CD4-positive, CD25-positive, alpha-beta regulatory T cell (primary cell): Measurements from ENCODE around the gene ENTPD7. TPM values are rescaled to one million over a fixed set of nuclear protein-coding genes. Genes with fewer than 3 reads are reported as not detected.
"Not testable (repeated sequence)": the region's sequence is repeated elsewhere in the genome, so short reads cannot be mapped to it uniquely, and the experiment has no call there.

Source experiments
- ATAC-seq, 2 donors: fragments of 150-1000 bp; cut with Tn5 transposase; one replicate each; pipeline ENCODE4 v1.10.0; 2021; ENCODE audit warnings: low read depth in 2 of 2, moderate number of reproducible peaks in 2 of 2, moderate library complexity in 1 of 2
- DNase-seq, 3 donors: peaks; one replicate each; pipeline versions ENCODE4 v3.0.0 to v3.0.0-alpha.2; 2012 to 2022; ENCODE audit warnings: mixed read lengths in 1 of 3
- H3K27ac ChIP-seq: one replicate; pipeline ENCODE4 v1.7.0; 2013; ENCODE audit warnings: mild to moderate bottlenecking, low read length; ENCODE audit not compliant: insufficient read depth, poor library complexity, severe bottlenecking
- H3K27me3 ChIP-seq: one replicate; pipeline ENCODE4 v1.7.0; 2013; ENCODE audit warnings: low read length; ENCODE audit not compliant: control insufficient read depth, insufficient read depth
- H3K36me3 ChIP-seq: one replicate; pipeline ENCODE4 v1.7.0; 2013; ENCODE audit warnings: mild to moderate bottlenecking, low read length, moderate library complexity; ENCODE audit not compliant: control insufficient read depth, insufficient read depth
- H3K4me1 ChIP-seq: 2 replicates; pipeline ENCODE4 v1.7.0; 2013; ENCODE audit warnings: mild to moderate bottlenecking, low read length; ENCODE audit not compliant: insufficient read depth, control insufficient read depth, poor library complexity, severe bottlenecking
- H3K4me3 ChIP-seq: one replicate; pipeline ENCODE4 v1.7.0; 2013; ENCODE audit warnings: low read depth, mild to moderate bottlenecking, low read length, moderate library complexity
- H3K9me3 ChIP-seq, 2 experiments: 1 replicate in 1 of 2; 2 replicates in 1 of 2; pipeline ENCODE4 v1.7.0; 2013; ENCODE audit warnings: low read length in 2 of 2, mild to moderate bottlenecking in 1 of 2, moderate library complexity in 1 of 2; ENCODE audit not compliant: control insufficient read depth in 2 of 2
- H3K27ac Mint-ChIP-seq, 3 donors: one replicate each; pipeline ENCODE4 v1.8.0; 2020 to 2022; ENCODE audit warnings: mild to moderate bottlenecking in 3 of 3, mixed read lengths in 3 of 3, moderate library complexity in 2 of 3
- H3K27me3 Mint-ChIP-seq: one replicate; pipeline ENCODE4 v1.8.0; 2022; ENCODE audit warnings: mild to moderate bottlenecking, mixed read lengths
- H3K36me3 Mint-ChIP-seq: one replicate; pipeline ENCODE4 v1.8.0; 2020; ENCODE audit warnings: mixed read lengths
- H3K4me1 Mint-ChIP-seq, 4 donors: one replicate each; pipeline ENCODE4 v1.8.0; 2020 to 2022; ENCODE audit warnings: mixed read lengths in 4 of 4, mild to moderate bottlenecking in 1 of 4
- H3K4me3 Mint-ChIP-seq, 4 donors: one replicate each; pipeline ENCODE4 v1.8.0; 2020 to 2022; ENCODE audit warnings: mild to moderate bottlenecking in 4 of 4, mixed read lengths in 4 of 4, moderate library complexity in 3 of 4
- H3K9me3 Mint-ChIP-seq, 7 donors: one replicate each; pipeline ENCODE4 v1.8.0; 2020 to 2022; ENCODE audit warnings: mixed read lengths in 7 of 7, mild to moderate bottlenecking in 3 of 7, moderate library complexity in 2 of 7
- polyA plus RNA-seq, 4 donors: library from polyadenylated mRNA; unstranded; fragments of 300-500 nt; fragmentation: Illumina TruSeq; gene quantifications; one replicate each; pipeline ENCODE4 v1.2.3, GENCODE V29; 2021
- total RNA-seq: library from RNA; stranded (reverse); gene quantifications from one replicate; pipeline ENCODE4 v1.2.3, GENCODE V29; 2022

ENTPD7 gene
- total and polyA plus RNA-seq, 5 donors from 2014 or later, result 0.94 to 3.2 (median 1.4) TPM

GRCh38 chr10:99619090-99619800 is 40.1 kb upstream of the ENTPD7 start:
- H3K27ac Mint-ChIP-seq, result peak overlapping the region; percentile 49 to 88 (median 67)
- Histone ChIP-seq H3K9me3 (no peaks in the 10 kb centered on the region), H3K36me3 (no peaks in the 10 kb centered on the region), H3K4me3 (peak overlapping the region; percentile 98), H3K4me1 (peaks cover 48% of the 10 kb centered on the region), H3K27ac (peak overlapping the region; percentile 72), H3K27me3 (no peaks in the 10 kb centered on the region)
- peaks cover 12 to 53% (median 40%) of the 10 kb centered on the region in 4 donors for H3K4me1 Mint-ChIP-seq
- no peaks in the 10 kb centered on the region for H3K9me3 Mint-ChIP-seq
- no peak for ATAC-seq
- H3K27me3 Mint-ChIP-seq, result no peaks in the 10 kb centered on the region
- H3K36me3 Mint-ChIP-seq, result no peaks in the 10 kb centered on the region
- peak in 2 of 3 donors; percentile 26 to 69 for DNase-seq
- peak overlapping the region; percentile 77 to 87 (median 87) for H3K4me3 Mint-ChIP-seq

DNA sequence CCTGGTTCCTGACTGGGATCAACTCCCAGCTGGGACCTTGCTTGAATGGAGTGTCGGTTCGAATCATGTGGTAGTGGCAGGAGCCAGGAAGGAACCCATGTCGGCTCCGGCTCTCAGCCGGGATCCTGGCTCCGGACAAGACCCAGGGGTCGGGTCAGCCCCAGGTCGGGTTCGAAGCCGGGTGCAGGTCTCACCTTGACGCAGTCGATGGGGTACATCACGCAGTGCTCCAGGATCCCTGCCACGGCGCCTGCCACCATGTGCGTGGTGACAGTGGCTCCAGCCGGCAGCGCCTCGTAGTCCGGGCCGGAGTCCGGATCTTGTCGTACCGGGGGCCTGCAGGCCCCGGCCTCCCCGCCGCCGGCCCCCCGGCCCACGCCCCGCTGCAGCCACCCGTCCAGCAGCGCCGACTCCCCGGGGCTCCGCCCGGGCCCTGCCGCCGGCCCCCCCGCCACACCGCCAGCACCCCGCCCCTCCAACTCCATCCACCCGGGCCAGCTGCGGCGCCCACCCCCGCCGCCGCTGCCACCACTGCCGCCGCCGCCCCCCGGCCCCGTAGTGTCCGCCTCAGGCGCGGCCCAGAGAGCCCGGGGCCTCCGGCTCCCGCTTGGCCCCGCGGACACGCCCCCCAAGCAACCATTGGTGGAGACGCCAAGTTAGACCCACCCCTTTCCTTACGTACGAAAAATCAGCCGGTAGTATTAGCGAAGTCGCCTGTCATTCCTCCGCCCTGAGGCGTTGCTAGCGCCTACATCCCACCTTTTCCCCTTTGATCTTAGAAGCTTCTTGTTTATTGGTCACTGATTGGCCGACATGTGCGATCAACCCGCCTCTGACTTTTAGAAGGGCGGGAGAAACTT is 39.2 kb upstream of the ENTPD7 start, which contains the start of gene SLC25A28:
Gene SLC25A28, minus strand, starts transcription at position 589 of the 860 bp plus-strand sequence. Its CDS starts 104 bp downstream, at position 485.
- Histone ChIP-seq H3K27ac (peak within 1 kb of the TSS; percentile 99), H3K36me3 (no peaks in the 10 kb centered on the region), H3K4me1 (peaks cover 48% of the 10 kb centered on the region), H3K4me3 (peak within 1 kb of the TSS; percentile 98), H3K27me3 (no peaks in the 10 kb centered on the region), H3K9me3 (no peaks in the 10 kb centered on the region)
- DNase-seq (peak; percentile 93 to 100 (median 97)), ATAC-seq (no peak)
- no peaks in the 10 kb centered on the region for H3K27me3 Mint-ChIP-seq
- H3K4me3 Mint-ChIP-seq, result peak within 1 kb of the TSS; percentile 87 to 93 (median 91)
- peaks cover 12 to 50% (median 39%) of the 10 kb centered on the region in 4 donors for H3K4me1 Mint-ChIP-seq
- peak within 1 kb of the TSS; percentile 74 to 96 (median 95) for H3K27ac Mint-ChIP-seq
- H3K36me3 Mint-ChIP-seq, result no peaks in the 10 kb centered on the region
- no peaks in the 10 kb centered on the region for H3K9me3 Mint-ChIP-seq

DNA sequence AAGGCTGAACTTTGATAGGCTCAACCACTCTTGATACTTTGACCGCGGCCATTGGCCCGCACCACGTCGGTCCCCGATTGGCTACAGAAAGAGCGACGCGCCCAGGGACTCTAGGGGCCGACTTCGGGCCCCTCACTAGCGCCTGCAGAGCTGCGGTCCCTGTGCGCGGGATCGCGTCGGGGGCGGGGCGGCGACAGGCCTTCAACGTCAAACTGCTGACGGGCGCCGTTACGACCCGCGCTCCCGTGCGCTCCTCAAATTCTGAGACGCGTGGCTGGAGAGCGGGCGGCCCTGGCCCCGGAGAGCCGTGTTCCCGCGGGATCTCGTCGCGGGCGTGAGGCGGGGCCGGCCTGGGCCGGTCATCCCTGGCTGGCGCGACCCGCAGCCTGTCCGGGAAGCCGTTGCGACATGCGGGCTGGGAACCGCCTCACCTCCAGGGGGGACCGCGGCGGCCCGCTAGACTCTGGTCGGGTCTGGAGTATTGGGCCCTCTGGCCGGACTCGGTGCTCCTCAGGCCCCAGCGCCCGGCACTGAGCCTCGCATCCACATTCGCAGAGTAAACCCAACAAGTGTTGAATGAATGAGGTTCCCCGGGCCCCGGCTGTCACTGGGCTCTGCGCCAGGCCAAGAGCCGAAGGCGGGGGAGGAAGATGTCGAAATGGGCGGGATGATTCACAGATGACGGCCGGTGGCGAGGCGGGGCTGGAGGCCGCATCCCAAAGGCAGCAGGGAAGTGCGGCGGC is 38.4 kb upstream of the ENTPD7 start:
- H3K4me1 Mint-ChIP-seq, result peaks cover 6 to 45% (median 33%) of the 10 kb centered on the region in 4 donors
- DNase-seq (peak in 2 of 3 donors; percentile 73 to 91), ATAC-seq (peak; percentile 89 to 90)
- Histone ChIP-seq H3K9me3 (no peaks in the 10 kb centered on the region), H3K4me3 (peak overlapping the region; percentile 67), H3K27me3 (no peaks in the 10 kb centered on the region), H3K4me1 (peaks cover 48% of the 10 kb centered on the region), H3K36me3 (no peaks in the 10 kb centered on the region), H3K27ac (peak overlapping the region; percentile 99)
- H3K27me3 Mint-ChIP-seq, result no peaks in the 10 kb centered on the region
- H3K4me3 Mint-ChIP-seq, result peak overlapping the region; percentile 85 to 93 (median 91)
- no peaks in the 10 kb centered on the region for H3K36me3 Mint-ChIP-seq
- H3K9me3 Mint-ChIP-seq, result peaks cover 0 to 1% (median 0%) of the 10 kb centered on the region in 7 donors
- peak overlapping the region; percentile 74 to 96 (median 95) for H3K27ac Mint-ChIP-seq

GRCh38 chr10:99621454-99622251 is 37.7 kb upstream of the ENTPD7 start:
- Mint-ChIP-seq H3K4me1 (peaks cover 6 to 38% (median 27%) of the 10 kb centered on the region in 4 donors), H3K36me3 (no peaks in the 10 kb centered on the region), H3K9me3 (peaks cover 0 to 1% (median 0%) of the 10 kb centered on the region in 7 donors), H3K4me3 (peak overlapping the region; percentile 85 to 93 (median 91)), H3K27ac (peak overlapping the region; percentile 67 to 96 (median 95)), H3K27me3 (no peaks in the 10 kb centered on the region)
- H3K4me3 ChIP-seq, result peak overlapping the region; percentile 67
- DNase-seq (no peak), ATAC-seq (no peak)
- no peaks in the 10 kb centered on the region for H3K36me3 ChIP-seq
- no peaks in the 10 kb centered on the region for H3K9me3 ChIP-seq
- H3K27ac ChIP-seq, result peak overlapping the region; percentile 99
- H3K4me1 ChIP-seq, result peaks cover 44% of the 10 kb centered on the region
- H3K27me3 ChIP-seq, result no peaks in the 10 kb centered on the region

- H3K9me3 ChIP-seq, result no peaks in the 10 kb centered on the region
- H3K4me1 ChIP-seq, result peaks cover 21% of the 10 kb centered on the region
- Mint-ChIP-seq H3K27me3 (no peaks in the 10 kb centered on the region), H3K27ac (peak overlapping the region in 1 of 3 donors; percentile 15), H3K4me1 (peaks cover 1 to 16% (median 8%) of the 10 kb centered on the region in 4 donors), H3K4me3 (peak overlapping the region in 2 of 4 donors; percentile 88 to 93), H3K36me3 (no peaks in the 10 kb centered on the region), H3K9me3 (peaks cover 0 to 2% (median 0%) of the 10 kb centered on the region in 7 donors)
- no peaks in the 10 kb centered on the region for H3K36me3 ChIP-seq
- no peaks in the 10 kb centered on the region for H3K27me3 ChIP-seq
- no peak overlapping the region for H3K27ac ChIP-seq
- no peak for DNase-seq
- H3K4me3 ChIP-seq, result no peak overlapping the region
- ATAC-seq, result no peak
Observed at GRCh38 chr10:99623919-99624318, 35.4 kb upstream of the ENTPD7 start.

DNA sequence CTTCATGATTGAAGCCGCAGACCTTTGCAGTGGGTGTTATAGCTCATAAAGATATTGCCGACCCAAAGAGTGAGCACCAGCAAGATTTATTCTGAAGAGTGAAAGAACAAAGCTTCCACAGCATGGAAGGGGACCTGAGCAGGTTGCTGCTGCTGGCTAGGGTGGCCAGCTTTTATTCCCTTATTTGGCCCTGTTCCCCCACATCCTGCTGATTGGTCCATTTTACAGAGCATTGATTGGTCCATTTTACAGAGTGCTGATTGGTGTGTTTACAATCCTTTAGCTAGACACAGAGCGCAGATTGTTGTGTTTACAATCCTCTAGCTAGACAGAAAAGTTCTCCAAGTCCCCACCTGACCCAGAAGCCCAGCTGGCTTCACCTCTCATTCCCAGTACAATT is 34.2 kb upstream of the ENTPD7 start:
- not testable (repeated sequence) for H3K9me3 Mint-ChIP-seq, H3K36me3 Mint-ChIP-seq, H3K9me3 ChIP-seq, H3K27me3 ChIP-seq, H3K4me3 ChIP-seq, H3K27me3 Mint-ChIP-seq, ATAC-seq, H3K36me3 ChIP-seq, DNase-seq, H3K27ac ChIP-seq
- Mint-ChIP-seq H3K4me1 (peaks cover 0 to 10% (median 4%) of the 10 kb centered on the region in 4 donors), H3K27ac (peak overlapping the region in 1 of 3 donors; percentile 41), H3K4me3 (peak overlapping the region in 2 of 4 donors; percentile 20 to 52)
- H3K4me1 ChIP-seq, result peaks cover 11% of the 10 kb centered on the region
